ENCODE results near the gene MFSD11. TPM values are rescaled to one million over a fixed set of nuclear protein-coding genes. Genes with fewer than 3 reads are reported as not detected.

The MFSD11 gene
- total and polyA plus RNA-seq, 7 donors = 6.6 to 46.2 (median 27.5) TPM

DNA sequence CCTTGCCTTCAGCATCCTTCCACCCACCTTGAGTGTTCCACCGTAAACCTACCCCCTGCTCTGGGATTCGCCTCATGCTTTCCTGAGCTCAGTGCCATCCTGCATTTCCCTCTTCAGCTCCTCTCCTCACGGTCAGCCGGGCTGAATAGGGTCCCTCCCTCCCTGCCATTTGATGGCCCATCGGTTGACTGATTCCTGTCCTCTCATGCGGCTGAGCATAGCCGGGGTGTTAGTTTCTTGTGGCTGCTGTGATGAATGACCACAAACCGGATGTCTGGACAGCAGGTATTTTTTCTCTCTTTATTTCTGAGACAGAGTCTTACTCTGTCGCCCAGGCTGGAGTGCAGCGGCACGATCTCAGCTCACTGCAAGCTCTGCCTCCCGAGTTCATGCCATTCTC, 86.2 kb downstream of the MFSD11 start:
- WGBS, 2 donors = 73 to 83% methylated on average over 12 of the region's 12 CpGs
- intact Hi-C loops (cut with DNase I) = no loop called here
- H3K4me1 ChIP-seq = no peaks in the 10 kb centered on the region

DNA sequence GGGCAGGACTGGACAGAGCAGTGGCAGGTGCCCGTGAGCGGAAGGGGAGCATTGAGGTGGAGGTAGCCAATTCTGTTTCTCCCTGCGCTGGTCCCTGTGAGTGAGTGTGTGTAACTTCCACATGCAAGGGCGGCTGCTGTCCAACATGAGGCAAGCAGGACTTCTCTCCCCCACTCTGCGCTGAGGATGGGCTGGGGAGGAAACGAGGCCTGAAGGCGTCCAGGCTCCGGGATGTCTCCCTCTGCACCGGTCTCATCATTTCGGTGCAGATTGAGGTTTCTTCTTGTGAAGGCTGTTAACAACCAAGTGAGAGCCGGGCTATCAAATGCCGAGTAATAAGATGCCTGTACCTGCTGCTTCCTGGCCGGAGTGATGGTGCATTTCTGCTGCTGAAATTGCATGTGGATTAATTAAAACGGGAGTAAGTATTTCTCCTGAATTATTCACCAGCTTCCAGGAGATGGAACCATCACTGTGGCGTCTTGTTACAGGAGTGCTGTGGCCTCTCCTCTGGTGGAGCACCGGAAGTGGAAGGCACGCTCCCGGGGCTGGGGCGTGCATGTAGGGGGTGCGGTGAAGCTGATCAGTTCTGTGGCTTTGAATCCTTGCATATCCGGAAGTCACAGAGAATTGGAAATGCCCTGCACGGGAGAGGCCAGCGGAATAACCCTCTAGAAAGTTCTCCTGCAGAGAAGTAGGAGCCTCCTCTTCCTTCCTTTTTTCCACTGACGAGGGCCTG, 88.6 kb downstream of the MFSD11 start:
- Histone ChIP-seq H3K4me3 (no peak overlapping the region), H3K27ac (no peak overlapping the region), H3K9me3 (no peaks in the 10 kb centered on the region), H3K4me1 (no peaks in the 10 kb centered on the region), H3K36me3 (no peaks in the 10 kb centered on the region), H3K27me3 (peaks cover 0 to 22% (median 0%) of the 10 kb centered on the region in 3 donors)
- TF ChIP-seq POLR2A (IDR thresholded peaks at IDR 0.05) (no peak), EP300 (IDR thresholded peaks at IDR 0.05) (no peak), POLR2AphosphoS5 (IDR thresholded peaks at IDR 0.05) (no peak)
- TF ChIP-seq, protein P1, sequence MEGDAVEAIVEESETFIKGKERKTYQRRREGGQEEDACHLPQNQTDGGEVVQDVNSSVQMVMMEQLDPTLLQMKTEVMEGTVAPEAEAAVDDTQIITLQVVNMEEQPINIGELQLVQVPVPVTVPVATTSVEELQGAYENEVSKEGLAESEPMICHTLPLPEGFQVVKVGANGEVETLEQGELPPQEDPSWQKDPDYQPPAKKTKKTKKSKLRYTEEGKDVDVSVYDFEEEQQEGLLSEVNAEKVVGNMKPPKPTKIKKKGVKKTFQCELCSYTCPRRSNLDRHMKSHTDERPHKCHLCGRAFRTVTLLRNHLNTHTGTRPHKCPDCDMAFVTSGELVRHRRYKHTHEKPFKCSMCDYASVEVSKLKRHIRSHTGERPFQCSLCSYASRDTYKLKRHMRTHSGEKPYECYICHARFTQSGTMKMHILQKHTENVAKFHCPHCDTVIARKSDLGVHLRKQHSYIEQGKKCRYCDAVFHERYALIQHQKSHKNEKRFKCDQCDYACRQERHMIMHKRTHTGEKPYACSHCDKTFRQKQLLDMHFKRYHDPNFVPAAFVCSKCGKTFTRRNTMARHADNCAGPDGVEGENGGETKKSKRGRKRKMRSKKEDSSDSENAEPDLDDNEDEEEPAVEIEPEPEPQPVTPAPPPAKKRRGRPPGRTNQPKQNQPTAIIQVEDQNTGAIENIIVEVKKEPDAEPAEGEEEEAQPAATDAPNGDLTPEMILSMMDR (IDR thresholded peaks at IDR 0.05) = no peak
- no peak for DNase-seq
- 70 to 73% methylated on average over 24 of the region's 24 CpGs for WGBS, 2 donors
- intact Hi-C loops (cut with DNase I) = no loop called here

More for the DNA sequence above, 86.2 kb downstream of the MFSD11 start:
- Histone ChIP-seq H3K27me3 (peaks cover 0 to 32% (median 4%) of the 10 kb centered on the region in 3 donors), H3K36me3 (no peaks in the 10 kb centered on the region), H3K9me3 (no peaks in the 10 kb centered on the region), H3K27ac (no peak overlapping the region), H3K4me3 (no peak overlapping the region)
- TF ChIP-seq POLR2AphosphoS5 (IDR thresholded peaks at IDR 0.05) = no peak
- TF ChIP-seq EP300 (IDR thresholded peaks at IDR 0.05) = no peak
- no peak for TF ChIP-seq POLR2A (IDR thresholded peaks at IDR 0.05)
- TF ChIP-seq, protein P1 (IDR thresholded peaks at IDR 0.05) = no peak
- no peak for DNase-seq

GRCh38 chr17:76827736-76828135, 89.8 kb downstream of the MFSD11 start:
- no peaks in the 10 kb centered on the region for H3K4me1 ChIP-seq
- no peak for DNase-seq
- H3K9me3 ChIP-seq = no peaks in the 10 kb centered on the region
- no peaks in the 10 kb centered on the region for H3K36me3 ChIP-seq
- peaks cover 0 to 14% (median 0%) of the 10 kb centered on the region in 3 donors for H3K27me3 ChIP-seq
- intact Hi-C loops (cut with DNase I) = no loop called here
- 87% methylated on average over 14 of the region's 14 CpGs for WGBS, 2 donors
- H3K27ac ChIP-seq = no peak overlapping the region
- H3K4me3 ChIP-seq = no peak overlapping the region
- TF ChIP-seq POLR2AphosphoS5 (IDR thresholded peaks at IDR 0.05) (no peak), EP300 (IDR thresholded peaks at IDR 0.05) (no peak), POLR2A (IDR thresholded peaks at IDR 0.05) (no peak)
- TF ChIP-seq, protein P1 (IDR thresholded peaks at IDR 0.05) = no peak

Small RNAs within 50 kb of the gene (small RNA-seq; reads per million reads assigned to genes)
- gene AC005837.3 (0 to 0.30 (median 0) reads per million in 3 donors), gene RF02271 (0 reads per million in 3 donors), gene RNU6-97P (0 reads per million in 3 donors), gene RNY4P36 (0.06 to 0.32 (median 0.22) reads per million in 3 donors)

Other genes with a start within 250 kb of the MFSD11 start
- gene RHBDF2, start 236.7 kb upstream of the MFSD11 start, total RNA-seq = 10 to 100 TPM in 3 of 4 donors, 1 to 10 TPM in 1; 7.9 to 27.6 (median 12.5) TPM
- gene RHBDF2, start 236.7 kb upstream of the MFSD11 start, polyA plus RNA-seq = 10 to 100 TPM in 1 of 3 donors, 1 to 10 TPM in 2; 1.2 to 35.7 (median 5.8) TPM
- 10 to 100 TPM; 18.6 to 33.4 (median 19.3) TPM for gene CYGB, start 200.4 kb upstream of the MFSD11 start, total RNA-seq
- 10 to 100 TPM in 2 of 3 donors, 1 to 10 TPM in 1; 9.7 to 25.8 (median 10.1) TPM for gene CYGB, start 200.4 kb upstream of the MFSD11 start, polyA plus RNA-seq
- gene PRCD, start 198.1 kb upstream of the MFSD11 start, total RNA-seq = 1 to 10 TPM; 1.1 to 6.1 (median 3.6) TPM
- gene PRCD, start 198.1 kb upstream of the MFSD11 start, polyA plus RNA-seq = 1 to 10 TPM in 2 of 3 donors, not detected in 1; 4.8 to 7.1 TPM
- 10 to 100 TPM in 1 of 4 donors, 1 to 10 TPM in 3; 4.1 to 16.4 (median 9.0) TPM for gene ST6GALNAC2, start 152.3 kb upstream of the MFSD11 start, total RNA-seq
- 1 to 10 TPM; 3.3 to 5.4 (median 3.5) TPM for gene ST6GALNAC2, start 152.3 kb upstream of the MFSD11 start, polyA plus RNA-seq
- gene ST6GALNAC1, start 94.4 kb upstream of the MFSD11 start, total RNA-seq = 1 to 10 TPM in 2 of 4 donors, under 1 TPM in 2; 0.81 to 4.6 (median 2.2) TPM
- 100 to 1,000 TPM; 104 to 146 (median 109) TPM for gene ST6GALNAC1, start 94.4 kb upstream of the MFSD11 start, polyA plus RNA-seq
- gene MXRA7, start 27.2 kb upstream of the MFSD11 start, total RNA-seq = 100 to 1,000 TPM; 327 to 428 (median 348) TPM
- gene MXRA7, start 27.2 kb upstream of the MFSD11 start, polyA plus RNA-seq = 100 to 1,000 TPM in 1 of 3 donors, 10 to 100 TPM in 1, 1 to 10 TPM in 1; 8.3 to 109 (median 35.3) TPM
- gene JMJD6, start 11.5 kb upstream of the MFSD11 start, total RNA-seq = 10 to 100 TPM; 21.3 to 37.3 (median 28.9) TPM
- gene JMJD6, start 11.5 kb upstream of the MFSD11 start, polyA plus RNA-seq = 10 to 100 TPM; 24.0 to 28.9 (median 24.8) TPM
- 10 to 100 TPM; 13.6 to 32.5 (median 20.8) TPM for gene METTL23, start 11.3 kb upstream of the MFSD11 start, total RNA-seq
- 10 to 100 TPM; 25.7 to 34.8 (median 33.6) TPM for gene METTL23, start 11.3 kb upstream of the MFSD11 start, polyA plus RNA-seq
- 100 to 1,000 TPM; 123 to 229 (median 129) TPM for gene SRSF2, start 788 bp upstream of the MFSD11 start, total RNA-seq
- gene SRSF2, start 788 bp upstream of the MFSD11 start, polyA plus RNA-seq = 100 to 1,000 TPM in 2 of 3 donors, 10 to 100 TPM in 1; 87.9 to 187 (median 107) TPM
- under 1 TPM; 0.16 to 0.83 (median 0.49) TPM for gene MGAT5B, start 130.3 kb downstream of the MFSD11 start, total RNA-seq
- gene MGAT5B, start 130.3 kb downstream of the MFSD11 start, polyA plus RNA-seq = under 1 TPM in 1 of 3 donors, not detected in 2; 0.51 TPM

Data from sigmoid colon (tissue), 7 donors.